GM18507 (cell line): ENCODE measurements around the gene KNL1.

ENCODE experiments used
- DNase-seq: peaks from one replicate; pipeline ENCODE4 v3.0.0; 2011; ENCODE audit warnings: low read depth; ENCODE audit not compliant: insufficient read length; ENCODE audit errors: extremely low spot score
- FAIRE-seq: peaks from 2 replicates; lab custom pipeline; 2011; peaks lifted over from hg19 to GRCh38; lab: Jason Lieb, UNC

KNL1 gene, protein sequence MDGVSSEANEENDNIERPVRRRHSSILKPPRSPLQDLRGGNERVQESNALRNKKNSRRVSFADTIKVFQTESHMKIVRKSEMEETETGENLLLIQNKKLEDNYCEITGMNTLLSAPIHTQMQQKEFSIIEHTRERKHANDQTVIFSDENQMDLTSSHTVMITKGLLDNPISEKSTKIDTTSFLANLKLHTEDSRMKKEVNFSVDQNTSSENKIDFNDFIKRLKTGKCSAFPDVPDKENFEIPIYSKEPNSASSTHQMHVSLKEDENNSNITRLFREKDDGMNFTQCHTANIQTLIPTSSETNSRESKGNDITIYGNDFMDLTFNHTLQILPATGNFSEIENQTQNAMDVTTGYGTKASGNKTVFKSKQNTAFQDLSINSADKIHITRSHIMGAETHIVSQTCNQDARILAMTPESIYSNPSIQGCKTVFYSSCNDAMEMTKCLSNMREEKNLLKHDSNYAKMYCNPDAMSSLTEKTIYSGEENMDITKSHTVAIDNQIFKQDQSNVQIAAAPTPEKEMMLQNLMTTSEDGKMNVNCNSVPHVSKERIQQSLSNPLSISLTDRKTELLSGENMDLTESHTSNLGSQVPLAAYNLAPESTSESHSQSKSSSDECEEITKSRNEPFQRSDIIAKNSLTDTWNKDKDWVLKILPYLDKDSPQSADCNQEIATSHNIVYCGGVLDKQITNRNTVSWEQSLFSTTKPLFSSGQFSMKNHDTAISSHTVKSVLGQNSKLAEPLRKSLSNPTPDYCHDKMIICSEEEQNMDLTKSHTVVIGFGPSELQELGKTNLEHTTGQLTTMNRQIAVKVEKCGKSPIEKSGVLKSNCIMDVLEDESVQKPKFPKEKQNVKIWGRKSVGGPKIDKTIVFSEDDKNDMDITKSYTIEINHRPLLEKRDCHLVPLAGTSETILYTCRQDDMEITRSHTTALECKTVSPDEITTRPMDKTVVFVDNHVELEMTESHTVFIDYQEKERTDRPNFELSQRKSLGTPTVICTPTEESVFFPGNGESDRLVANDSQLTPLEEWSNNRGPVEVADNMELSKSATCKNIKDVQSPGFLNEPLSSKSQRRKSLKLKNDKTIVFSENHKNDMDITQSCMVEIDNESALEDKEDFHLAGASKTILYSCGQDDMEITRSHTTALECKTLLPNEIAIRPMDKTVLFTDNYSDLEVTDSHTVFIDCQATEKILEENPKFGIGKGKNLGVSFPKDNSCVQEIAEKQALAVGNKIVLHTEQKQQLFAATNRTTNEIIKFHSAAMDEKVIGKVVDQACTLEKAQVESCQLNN (N-terminal part only)

DNA sequence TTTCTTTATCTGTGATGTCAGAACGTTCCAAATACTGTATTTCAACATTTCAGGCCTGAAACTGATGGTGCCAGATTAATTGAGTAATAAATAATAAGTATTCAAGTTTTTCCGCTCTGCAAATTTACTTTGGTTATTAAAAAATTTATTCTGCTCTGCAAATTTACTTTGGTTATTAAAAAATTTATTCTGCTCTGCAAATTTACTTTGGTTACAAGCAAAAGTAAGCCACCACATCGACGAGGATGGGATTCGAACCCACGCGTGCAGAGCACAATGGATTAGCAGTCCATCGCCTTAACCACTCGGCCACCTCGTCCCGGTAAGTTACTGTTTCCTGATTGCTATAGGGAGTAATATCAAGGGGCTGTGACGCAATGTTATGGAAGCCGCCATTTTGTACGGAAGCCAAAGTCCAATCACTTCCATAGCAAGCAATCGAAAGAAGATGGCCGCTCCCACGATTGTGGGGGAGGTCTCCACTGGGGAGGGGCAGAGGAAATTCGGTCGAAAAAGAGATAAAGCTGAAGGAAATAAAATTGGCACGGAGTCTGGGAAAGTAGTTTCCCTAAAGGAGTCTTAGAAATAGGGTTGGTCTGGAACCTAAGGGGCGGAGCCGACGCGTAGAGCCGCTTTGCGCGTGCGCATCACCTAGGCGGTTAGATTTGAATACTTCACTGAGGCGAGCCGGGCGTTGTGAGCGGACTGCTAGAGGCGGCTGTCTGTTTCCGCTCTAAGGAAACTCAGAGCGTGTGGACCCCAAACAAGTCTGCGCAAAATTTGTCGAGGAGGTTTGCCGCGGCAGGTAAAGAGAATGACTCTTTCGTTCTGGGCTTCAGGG, at the start of gene KNL1:
KNL1 (plus strand) TSS at position 662 of the 841 bp plus-strand sequence. CDS start 8,683 bp downstream, outside the sequence.
- DNase-seq (peak; percentile 69), FAIRE-seq (peak; percentile 87)

DNA sequence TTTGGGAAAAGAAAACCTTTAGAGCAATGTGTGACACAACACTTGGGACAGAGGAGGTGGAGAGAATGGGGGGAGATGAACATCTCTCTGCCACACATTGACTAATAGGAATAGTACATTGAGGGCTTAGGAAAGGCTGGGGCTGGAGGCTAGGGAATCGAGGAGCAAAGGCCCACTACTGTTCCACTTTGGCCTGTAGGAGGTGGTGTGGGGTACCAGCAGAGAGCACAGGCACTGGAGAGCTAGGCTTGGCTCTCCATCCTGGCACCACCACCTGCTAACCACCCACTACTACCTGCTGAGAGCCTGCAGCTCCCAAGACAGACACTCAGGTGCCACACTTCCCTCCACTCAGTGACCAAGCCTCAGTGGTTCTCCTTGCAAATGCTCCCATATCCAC, 48.6 kb upstream of the KNL1 start:
- FAIRE-seq = no peak
- no peak for DNase-seq

DNA sequence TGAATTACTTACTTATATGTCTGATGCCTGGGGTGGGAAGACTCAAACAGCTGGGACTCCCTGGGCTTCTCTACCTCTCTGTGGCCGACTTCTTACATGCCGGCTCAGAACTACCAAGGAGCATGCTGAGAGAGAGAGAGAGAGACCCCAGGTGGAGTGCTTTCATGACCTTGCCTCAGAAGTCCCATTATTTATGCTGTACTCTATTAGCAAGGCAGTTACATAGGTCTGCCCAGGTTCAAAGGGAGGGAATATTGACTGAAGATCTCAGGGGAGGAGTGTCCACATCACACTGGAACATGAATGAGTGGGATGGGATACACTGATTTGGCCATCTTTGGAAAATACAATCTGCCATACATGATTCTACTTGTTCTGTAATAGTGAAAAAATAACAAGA, 45.4 kb upstream of the KNL1 start:
- no peak for DNase-seq
- no peak for FAIRE-seq

DNA sequence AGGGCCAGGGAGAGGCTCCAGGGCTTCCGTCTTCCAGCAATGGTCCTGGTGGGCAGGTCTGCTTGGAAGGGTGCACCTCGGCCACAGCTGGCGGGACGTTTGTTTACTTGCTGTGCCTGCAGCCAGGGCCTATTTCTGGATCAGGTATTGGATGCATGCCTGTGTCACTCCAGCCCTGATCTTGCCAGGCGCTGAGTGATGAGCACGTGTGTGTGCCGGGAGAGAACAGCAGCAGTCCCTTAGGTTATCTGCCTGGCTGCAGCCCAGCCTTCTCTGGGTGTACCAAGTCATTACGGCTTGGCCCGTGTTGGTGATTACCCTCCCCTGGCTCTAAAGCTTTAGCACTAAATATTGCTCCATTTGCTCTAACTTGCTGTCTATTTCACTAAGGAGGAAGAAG, 44.2 kb upstream of the KNL1 start:
- no peak for DNase-seq
- FAIRE-seq = no peak

DNA sequence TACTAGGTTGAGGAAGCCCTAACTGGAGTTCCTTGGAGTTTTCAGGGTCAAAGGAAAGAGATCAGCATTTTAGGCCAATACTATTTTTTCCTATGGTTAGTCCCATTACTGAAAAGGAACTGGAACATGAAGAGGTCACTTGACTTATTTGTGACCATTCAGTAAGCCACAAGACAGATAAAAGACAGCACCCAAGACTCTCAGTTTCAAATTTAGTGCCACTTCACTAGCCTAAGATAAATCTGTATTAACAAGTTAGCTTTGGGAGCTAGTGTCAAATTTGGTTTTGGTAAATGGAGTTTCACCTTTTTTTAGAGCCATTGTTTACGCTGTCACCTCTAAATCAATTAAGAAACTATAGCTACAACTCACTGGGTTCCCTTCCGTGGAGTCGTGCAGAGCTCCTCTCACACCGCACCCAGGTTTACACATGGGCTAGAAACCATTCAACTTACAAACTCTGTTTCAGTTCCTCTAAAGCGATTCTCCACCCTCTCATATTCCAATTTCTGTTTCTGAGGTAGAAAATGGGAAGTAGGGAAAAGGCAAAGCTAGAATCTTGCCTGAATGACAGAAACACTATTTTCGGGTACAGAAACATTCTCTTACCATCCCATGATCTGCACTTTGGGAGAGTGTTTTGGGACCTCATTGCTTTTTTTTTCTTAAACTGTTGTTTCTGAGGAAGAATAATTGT, 43.6 kb upstream of the KNL1 start:
- peak; percentile 50 for DNase-seq
- peak; percentile 97 for FAIRE-seq

DNA sequence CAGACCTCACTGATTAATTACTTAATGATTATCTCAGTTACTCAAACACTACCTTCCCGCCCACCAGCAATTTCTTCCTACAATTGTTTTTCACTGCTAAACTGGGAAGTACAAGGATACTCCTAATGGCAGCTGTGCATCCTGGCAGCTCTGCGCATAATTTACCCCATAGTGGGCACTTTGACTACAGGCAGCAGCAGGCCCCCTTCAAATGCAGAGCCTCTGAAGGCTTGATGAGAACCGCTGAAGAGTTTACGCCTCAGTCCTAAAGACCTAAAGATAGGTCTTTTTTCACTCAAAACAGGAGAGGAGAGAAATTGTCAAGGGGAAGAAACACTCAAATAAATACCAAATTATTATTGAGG, 39.9 kb upstream of the KNL1 start:
- DNase-seq (no peak), FAIRE-seq (peak; percentile 12)

DNA sequence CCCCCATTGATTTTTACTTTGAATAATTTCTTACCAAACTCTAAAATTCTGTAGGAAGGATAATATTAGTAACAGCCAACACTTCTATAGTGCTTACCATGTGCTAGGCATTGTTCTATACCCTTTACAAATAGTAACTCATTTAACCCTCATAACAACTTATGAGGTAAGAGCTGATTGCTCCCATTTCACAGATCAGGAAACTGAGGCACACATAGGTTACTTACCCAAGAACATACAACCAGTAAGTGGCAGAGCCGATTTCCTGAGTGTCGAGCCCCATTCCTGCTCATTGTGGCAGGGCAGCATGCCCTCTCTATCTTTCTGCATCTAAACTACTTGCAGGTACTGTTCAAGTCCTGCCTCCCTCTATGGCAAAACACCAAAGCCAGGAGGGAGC, 38.2 kb upstream of the KNL1 start:
- FAIRE-seq (no peak), DNase-seq (no peak)

DNA sequence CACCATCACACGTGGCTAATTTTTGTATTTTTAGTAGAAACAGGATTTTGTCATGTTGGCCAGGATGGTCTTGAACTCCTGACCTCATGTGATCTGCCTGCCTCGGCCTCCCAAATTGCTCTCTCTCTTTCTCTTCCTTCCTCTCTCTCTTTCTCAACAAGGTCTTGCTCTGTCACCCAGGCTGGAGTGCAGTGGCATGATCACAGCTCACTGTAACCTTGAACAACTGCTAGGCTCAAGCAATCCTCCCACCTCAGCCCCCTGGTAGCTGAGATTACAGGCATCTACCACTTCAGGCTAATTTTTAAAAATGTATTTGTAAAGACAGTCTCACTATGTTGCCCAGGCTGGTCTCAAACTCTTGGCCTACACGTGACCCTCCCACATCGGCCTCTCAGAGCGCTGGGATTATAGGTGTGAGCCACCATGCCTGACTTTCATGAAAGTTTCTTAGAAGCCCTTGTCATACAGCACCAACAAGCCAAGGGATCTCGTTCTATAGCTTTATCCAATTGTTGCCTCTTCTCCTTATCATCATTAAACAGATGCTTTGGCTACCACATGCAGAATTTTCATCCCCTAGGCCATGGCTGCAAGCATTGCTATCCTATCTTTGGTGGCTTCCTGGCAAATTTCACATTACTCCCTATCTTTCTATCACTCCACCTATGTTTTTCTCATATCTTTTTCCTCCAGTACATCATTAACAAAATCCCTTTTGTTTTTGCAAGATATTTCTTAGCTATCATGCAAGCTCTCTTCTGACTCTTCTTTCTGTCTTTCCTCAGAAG, 34.9 kb upstream of the KNL1 start:
- FAIRE-seq (peak; percentile 26), DNase-seq (no peak)

DNA sequence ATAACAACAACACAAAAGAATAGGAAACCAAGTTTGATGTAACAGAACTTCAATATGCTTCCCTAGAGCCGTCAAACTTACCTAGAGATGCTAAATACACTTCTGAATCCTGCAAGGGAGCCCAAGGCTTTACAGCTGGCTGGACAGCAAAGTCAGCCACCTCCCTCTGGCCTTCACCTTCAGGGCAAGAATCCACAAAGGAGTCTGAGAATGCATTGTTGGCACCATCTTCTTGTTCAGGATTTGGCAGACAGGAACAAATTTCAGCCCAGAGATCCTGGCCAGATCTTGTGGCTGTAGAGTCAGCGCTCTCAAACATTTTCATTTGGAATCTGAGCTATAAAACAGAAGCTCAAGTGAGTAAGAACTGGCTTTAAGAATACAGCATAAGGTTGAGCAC, 31.4 kb upstream of the KNL1 start:
- DNase-seq (no peak), FAIRE-seq (no peak)

DNA sequence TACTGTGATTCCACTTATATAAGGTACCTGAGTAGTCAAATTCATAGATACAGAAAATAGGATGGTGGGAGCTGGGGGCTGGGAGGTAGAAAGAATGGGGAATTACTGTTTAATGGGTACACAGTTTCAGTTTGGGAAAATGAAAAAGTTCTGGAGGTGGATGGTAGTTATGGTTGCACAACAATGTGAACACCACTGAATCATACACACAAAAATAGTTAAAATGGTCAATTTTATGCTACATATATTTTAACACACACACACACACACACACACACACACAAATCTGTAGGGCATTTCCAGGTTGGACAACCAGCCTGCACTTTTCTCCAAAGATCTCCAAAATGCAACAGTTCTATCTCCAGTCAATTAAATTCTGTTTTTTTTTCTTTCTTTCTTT, 30.6 kb upstream of the KNL1 start:
- DNase-seq (no peak), FAIRE-seq (no peak)

DNA sequence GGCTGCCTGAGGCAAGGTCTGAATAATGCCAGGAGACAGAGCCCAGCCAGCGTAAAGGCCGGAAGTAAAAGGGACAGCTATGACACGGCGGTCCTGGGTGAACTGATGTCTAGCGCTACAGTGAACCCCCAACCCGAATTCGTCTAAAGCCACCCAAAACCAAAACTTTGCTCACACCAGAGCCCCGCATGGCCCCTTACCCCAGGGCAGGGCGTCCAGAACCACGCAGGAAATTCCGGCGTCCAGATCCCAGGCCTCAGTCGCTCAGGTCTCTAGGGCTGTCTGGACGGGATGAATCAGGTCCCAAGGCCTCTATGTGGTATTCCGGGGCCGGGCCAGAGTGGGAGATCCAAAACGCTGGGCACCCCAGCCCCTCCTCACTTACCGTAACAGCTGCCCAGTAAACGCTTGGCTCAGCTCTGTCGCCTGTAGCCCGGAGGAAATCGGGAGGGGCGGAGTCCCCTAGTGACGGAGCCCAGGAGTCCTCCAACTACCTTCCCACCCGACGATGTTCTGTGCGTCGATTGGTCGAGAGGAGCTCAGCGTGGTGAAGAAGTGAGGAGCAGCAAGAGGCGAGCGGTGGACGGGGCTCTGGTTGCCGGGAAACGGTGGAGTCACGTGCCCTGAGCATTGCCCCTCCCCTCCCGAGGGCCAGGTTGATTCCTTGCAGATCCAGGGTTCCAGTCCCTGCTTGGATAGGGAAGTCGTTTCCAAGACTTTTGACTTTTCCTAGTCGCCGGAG, 29.3 kb upstream of the KNL1 start, which contains the start of gene CCDC32:
CCDC32 (minus strand) TSS at position 452 of the 742 bp plus-strand sequence. CDS start 2,027 bp downstream, outside the sequence.
- DNase-seq (peak; percentile 96), FAIRE-seq (peak; percentile 99)

DNA sequence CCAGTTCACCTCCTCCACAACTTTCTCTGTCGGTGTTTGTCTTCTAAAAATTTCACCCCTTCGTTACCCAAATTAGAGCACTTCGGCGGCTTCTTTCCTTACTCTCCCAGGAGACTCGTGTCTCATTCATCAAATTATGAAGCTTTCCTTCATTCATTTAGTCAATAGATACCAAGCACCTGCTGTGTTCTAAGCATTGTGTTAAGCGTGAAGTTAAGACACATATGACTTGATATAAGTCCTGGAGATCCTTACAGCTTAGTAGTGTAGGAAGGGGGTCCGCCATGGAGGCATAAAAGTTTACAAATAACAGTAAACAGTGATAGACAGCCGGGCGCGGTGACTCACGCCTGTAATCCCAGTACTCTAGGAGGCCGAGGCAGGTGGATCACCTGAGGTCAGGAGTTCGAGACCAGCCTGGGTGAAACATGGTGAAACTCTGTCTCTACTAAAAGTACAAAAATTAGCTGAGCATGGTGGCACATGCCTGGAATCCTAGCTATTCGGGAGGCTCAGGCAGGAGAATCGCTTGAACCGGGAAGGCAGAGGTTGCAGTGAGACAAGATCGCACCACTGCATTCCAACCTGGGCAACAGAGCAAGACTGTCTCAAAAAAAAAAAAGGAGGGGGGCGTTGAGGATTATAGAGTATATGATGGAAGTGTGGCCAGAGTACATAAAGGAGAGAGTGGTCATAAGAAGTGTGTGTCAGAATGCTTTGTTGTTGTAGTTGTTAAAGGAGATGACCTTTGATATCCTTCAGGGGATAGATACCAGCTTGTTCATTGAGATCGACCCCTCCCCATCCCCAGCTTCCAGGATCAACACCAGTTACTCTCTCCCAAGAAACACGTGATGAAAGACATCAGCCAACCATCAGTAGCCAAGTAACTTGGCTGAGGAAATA, 28.5 kb upstream of the KNL1 start:
- DNase-seq = no peak
- FAIRE-seq = no peak

DNA sequence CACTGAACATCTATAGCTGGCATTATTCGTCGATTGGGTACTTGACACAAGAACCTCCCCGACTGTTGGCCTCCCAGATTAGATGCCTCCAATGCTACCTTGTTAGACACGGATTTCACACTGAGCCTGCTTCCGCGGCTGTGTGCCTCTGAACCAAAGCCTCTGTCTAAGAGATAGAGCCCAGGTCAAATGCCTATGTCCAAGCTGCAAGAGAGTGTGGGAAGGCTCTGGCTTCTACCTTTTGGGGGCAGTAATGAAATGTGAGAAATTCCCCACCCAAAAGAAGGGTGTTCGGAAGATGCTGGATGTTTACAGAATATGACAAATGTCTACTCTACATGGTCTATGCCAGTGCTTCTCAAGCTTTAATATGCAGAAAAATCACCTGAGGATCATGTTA, 26.9 kb upstream of the KNL1 start:
- DNase-seq (no peak), FAIRE-seq (no peak)

DNA sequence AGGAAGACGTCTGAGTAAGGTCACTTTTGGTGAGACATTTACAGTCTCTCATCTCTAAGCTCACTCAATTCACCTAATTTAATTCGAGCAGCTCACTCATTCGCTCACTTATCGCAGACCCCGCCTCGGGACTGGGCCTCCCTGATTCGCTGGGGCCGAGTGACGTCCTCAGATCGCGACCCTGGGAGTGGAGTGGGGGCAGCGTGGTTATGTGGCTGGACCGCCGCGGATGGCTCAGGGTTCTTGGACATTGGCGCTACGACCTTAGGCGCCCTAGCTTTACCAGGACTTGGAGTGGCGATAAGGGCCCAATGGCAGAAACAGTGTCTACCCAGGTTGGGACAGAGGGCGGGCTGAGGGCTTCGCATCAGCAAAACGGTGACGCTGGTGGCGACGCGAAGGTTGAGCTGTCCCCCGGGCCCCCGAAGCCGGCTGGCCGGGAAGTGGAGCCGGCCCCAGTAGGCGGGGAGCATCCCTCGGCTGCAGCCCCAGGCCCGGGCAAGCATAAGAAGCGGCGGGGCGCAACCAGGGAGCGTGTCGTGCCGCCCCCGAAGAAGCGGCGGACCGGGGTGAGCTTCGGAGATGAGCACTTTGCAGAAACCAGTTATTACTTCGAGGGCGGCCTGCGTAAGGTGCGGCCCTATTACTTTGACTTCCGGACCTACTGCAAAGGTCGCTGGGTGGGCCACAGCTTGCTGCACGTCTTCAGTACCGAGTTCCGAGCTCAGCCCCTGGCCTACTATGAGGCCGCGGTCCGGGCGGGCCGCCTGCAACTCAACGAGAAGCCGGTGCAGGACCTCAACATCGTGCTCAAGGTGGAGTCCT, 24.7 kb upstream of the KNL1 start, which contains the start of gene RPUSD2:
RPUSD2 (plus strand) TSS at position 171 of the 825 bp plus-strand sequence; CDS start at position 210, 39 bp downstream.
- FAIRE-seq = peak; percentile 88
- peak; percentile 83 for DNase-seq

DNA sequence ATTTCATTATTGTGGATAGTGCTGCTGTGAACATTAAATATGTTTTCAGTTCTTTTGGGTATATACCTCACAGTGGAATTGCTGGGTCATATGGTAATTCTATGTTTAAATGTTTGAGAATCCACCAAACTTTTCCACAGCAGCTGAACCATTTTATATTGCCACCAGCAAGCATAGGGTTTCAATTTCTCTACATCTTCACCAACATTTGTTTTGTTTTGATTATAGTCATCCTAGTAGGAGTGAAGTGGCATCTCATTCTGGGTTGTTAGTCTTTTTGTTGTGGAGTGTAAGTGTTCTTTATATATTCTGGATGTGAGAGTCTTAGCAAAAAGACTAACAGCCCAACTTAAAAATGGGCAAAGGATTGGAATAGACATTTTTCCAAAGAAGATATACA, 18.9 kb upstream of the KNL1 start:
- FAIRE-seq (no peak), DNase-seq (no peak)
